ENCODE results near the gene NAV3.

DNA sequence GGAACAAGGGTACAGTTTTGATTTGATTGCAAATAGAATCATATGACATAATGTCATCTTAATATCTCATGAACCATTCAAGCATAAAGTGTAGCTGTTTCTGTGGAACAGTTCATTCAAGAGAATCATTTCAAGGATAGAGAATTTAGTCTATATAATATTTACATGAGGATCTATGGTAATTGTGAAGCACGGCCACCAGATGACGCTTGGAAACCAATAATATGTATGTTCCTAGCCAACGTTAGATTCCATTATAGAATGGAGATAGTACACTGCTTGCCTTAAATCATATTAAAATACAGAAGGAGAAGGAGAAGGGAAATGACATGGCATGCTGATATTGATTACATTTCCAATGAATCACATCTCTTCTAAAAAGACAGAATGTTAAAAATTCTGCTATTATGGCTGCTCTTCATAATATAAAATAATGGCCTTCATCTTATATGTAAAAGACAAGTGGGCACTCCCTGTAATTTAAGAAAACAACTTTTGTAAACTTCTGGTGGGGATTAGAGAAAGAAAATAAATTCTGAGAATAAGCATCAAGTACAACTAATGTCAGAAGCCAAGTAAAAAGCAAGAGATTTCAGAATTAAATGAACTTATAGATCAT lies 351.0 kb downstream of the NAV3 start:
- TF ChIP-seq, protein P1, sequence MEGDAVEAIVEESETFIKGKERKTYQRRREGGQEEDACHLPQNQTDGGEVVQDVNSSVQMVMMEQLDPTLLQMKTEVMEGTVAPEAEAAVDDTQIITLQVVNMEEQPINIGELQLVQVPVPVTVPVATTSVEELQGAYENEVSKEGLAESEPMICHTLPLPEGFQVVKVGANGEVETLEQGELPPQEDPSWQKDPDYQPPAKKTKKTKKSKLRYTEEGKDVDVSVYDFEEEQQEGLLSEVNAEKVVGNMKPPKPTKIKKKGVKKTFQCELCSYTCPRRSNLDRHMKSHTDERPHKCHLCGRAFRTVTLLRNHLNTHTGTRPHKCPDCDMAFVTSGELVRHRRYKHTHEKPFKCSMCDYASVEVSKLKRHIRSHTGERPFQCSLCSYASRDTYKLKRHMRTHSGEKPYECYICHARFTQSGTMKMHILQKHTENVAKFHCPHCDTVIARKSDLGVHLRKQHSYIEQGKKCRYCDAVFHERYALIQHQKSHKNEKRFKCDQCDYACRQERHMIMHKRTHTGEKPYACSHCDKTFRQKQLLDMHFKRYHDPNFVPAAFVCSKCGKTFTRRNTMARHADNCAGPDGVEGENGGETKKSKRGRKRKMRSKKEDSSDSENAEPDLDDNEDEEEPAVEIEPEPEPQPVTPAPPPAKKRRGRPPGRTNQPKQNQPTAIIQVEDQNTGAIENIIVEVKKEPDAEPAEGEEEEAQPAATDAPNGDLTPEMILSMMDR (IDR thresholded peaks at IDR 0.05), result peak; percentile 81; the same call in 1 of the 2 replicates
- TF ChIP-seq, protein P2, sequence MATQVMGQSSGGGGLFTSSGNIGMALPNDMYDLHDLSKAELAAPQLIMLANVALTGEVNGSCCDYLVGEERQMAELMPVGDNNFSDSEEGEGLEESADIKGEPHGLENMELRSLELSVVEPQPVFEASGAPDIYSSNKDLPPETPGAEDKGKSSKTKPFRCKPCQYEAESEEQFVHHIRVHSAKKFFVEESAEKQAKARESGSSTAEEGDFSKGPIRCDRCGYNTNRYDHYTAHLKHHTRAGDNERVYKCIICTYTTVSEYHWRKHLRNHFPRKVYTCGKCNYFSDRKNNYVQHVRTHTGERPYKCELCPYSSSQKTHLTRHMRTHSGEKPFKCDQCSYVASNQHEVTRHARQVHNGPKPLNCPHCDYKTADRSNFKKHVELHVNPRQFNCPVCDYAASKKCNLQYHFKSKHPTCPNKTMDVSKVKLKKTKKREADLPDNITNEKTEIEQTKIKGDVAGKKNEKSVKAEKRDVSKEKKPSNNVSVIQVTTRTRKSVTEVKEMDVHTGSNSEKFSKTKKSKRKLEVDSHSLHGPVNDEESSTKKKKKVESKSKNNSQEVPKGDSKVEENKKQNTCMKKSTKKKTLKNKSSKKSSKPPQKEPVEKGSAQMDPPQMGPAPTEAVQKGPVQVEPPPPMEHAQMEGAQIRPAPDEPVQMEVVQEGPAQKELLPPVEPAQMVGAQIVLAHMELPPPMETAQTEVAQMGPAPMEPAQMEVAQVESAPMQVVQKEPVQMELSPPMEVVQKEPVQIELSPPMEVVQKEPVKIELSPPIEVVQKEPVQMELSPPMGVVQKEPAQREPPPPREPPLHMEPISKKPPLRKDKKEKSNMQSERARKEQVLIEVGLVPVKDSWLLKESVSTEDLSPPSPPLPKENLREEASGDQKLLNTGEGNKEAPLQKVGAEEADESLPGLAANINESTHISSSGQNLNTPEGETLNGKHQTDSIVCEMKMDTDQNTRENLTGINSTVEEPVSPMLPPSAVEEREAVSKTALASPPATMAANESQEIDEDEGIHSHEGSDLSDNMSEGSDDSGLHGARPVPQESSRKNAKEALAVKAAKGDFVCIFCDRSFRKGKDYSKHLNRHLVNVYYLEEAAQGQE (IDR thresholded peaks at IDR 0.05; ENCODE audit: insufficient read depth in 1 of 2, low read depth in 2 of 2, low read length in 1 of 2), result no peak
- TF ChIP-seq SIN3A (IDR thresholded peaks at IDR 0.05; ENCODE audit: borderline replicate concordance, insufficient read depth, low read depth, low read length) (no peak), POLR2AphosphoS5 (IDR thresholded peaks at IDR 0.05; ENCODE audit: low read depth, low read length) (no peak), TCF7L2 (IDR thresholded peaks at IDR 0.05; ENCODE audit: low read depth, low read length) (no peak)
